H9 (cell line): ENCODE data around the gene S100A7A. TPM values are rescaled to one million over a fixed set of nuclear protein-coding genes. Genes with fewer than 3 reads are reported as not detected.

Experiments used
- DNase-seq: peaks from one replicate; pipeline ENCODE4 v3.0.0-alpha.2; 2017
- H2AFZ ChIP-seq: one replicate; pipeline ENCODE4 v1.6.1; 2013; ENCODE audit warnings: mild to moderate bottlenecking, low read length, control low read depth, moderate library complexity
- H2AK5ac ChIP-seq: 2 replicates; pipeline ENCODE4 v1.6.1; 2013; ENCODE audit warnings: low read length, control low read depth, mixed read lengths; ENCODE audit not compliant: insufficient read length
- H2BK120ac ChIP-seq: one replicate; pipeline ENCODE4 v1.6.1; 2013; ENCODE audit warnings: low read depth, mild to moderate bottlenecking, low read length, control low read depth, inconsistent platforms; ENCODE audit not compliant: poor library complexity, severe bottlenecking
- H2BK12ac ChIP-seq: 2 replicates; pipeline ENCODE4 v1.6.1; 2013; ENCODE audit warnings: low read length, control low read depth, mixed read lengths, low read depth; ENCODE audit not compliant: insufficient read length
- H2BK15ac ChIP-seq: 2 replicates; pipeline ENCODE4 v1.6.1; 2013; ENCODE audit warnings: low read depth, low read length, control low read depth
- H2BK20ac ChIP-seq: one replicate; pipeline ENCODE4 v1.6.1; 2013; ENCODE audit warnings: low read depth, mild to moderate bottlenecking, low read length, control low read depth, inconsistent platforms; ENCODE audit not compliant: poor library complexity, severe bottlenecking
- H2BK5ac ChIP-seq: 2 replicates; pipeline ENCODE4 v1.6.1; 2013; ENCODE audit warnings: low read length, control low read depth, mixed read lengths; ENCODE audit not compliant: insufficient read length
- H3K14ac ChIP-seq: 2 replicates; pipeline ENCODE4 v1.6.1; 2013; ENCODE audit warnings: low read length, control low read depth; ENCODE audit not compliant: insufficient read depth
- H3K18ac ChIP-seq: 2 replicates; pipeline ENCODE4 v1.6.1; 2013; ENCODE audit warnings: low read depth, mild to moderate bottlenecking, mixed read lengths, low read length, control low read depth; ENCODE audit not compliant: insufficient read length
- H3K23ac ChIP-seq: 2 replicates; pipeline ENCODE4 v1.6.1; 2013; ENCODE audit warnings: low read length, control low read depth, mixed read lengths, low read depth; ENCODE audit not compliant: insufficient read length
- H3K23me2 ChIP-seq: 2 replicates; pipeline ENCODE4 v1.6.1; 2013; ENCODE audit warnings: low read depth, mild to moderate bottlenecking, mixed read lengths, low read length, control low read depth; ENCODE audit not compliant: insufficient read length, poor library complexity, severe bottlenecking
- H3K27ac ChIP-seq: 2 replicates; pipeline ENCODE4 v1.5.1; 2013; ENCODE audit warnings: low read length, control low read depth, mixed read lengths, low read depth; ENCODE audit not compliant: insufficient read length
- H3K27me3 ChIP-seq: 2 replicates; pipeline ENCODE4 v1.6.1; 2013; ENCODE audit warnings: low read length, control low read depth, inconsistent platforms; ENCODE audit not compliant: insufficient read depth
- H3K4ac ChIP-seq: 2 replicates; pipeline ENCODE4 v1.6.1; 2013; ENCODE audit warnings: low read depth, mild to moderate bottlenecking, control low read depth, inconsistent platforms, low read length, moderate library complexity
- H3K4me1 ChIP-seq: 2 replicates; pipeline ENCODE4 v1.6.1; 2013; ENCODE audit warnings: low read length, control low read depth, inconsistent platforms; ENCODE audit not compliant: insufficient read depth
- H3K4me2 ChIP-seq: 2 replicates; pipeline ENCODE4 v1.6.1; 2013; ENCODE audit warnings: low read length, control low read depth, mixed read lengths; ENCODE audit not compliant: insufficient read length, insufficient read depth
- H3K56ac ChIP-seq: 2 replicates; pipeline ENCODE4 v1.6.1; 2013; ENCODE audit warnings: low read depth, mild to moderate bottlenecking, mixed read lengths, low read length, control low read depth; ENCODE audit not compliant: insufficient read length
- H3K79me1 ChIP-seq: 2 replicates; pipeline ENCODE4 v1.6.1; 2013; ENCODE audit warnings: low read depth, mild to moderate bottlenecking, moderate library complexity, low read length, control low read depth, inconsistent platforms; ENCODE audit not compliant: insufficient read depth, poor library complexity, severe bottlenecking
- H3K79me2 ChIP-seq: 2 replicates; pipeline ENCODE4 v1.6.1; 2013; ENCODE audit warnings: low read length, control low read depth, inconsistent platforms; ENCODE audit not compliant: insufficient read depth
- H3K9ac ChIP-seq: 2 replicates; pipeline ENCODE4 v1.6.1; 2013; ENCODE audit warnings: low read length, control low read depth, mixed read lengths; ENCODE audit not compliant: insufficient read length; ENCODE audit errors: extremely low read depth
- H3K9me3 ChIP-seq: one replicate; pipeline ENCODE4 v1.6.1; 2013; ENCODE audit warnings: low read depth, low read length, inconsistent platforms; ENCODE audit not compliant: control insufficient read depth
- H3T11ph ChIP-seq: one replicate; pipeline ENCODE4 v1.6.1; 2013; ENCODE audit warnings: mild to moderate bottlenecking, low read length, control low read depth, inconsistent platforms
- H4K20me1 ChIP-seq: one replicate; pipeline ENCODE4 v1.6.1; 2013; ENCODE audit not compliant: control insufficient read depth, insufficient read length, insufficient read depth
- H4K5ac ChIP-seq: 2 replicates; pipeline ENCODE4 v1.6.1; 2013; ENCODE audit warnings: low read depth, mild to moderate bottlenecking, mixed read lengths, low read length, control low read depth; ENCODE audit not compliant: insufficient read length
- H4K8ac ChIP-seq: replicated peaks from 2 replicates; pipeline ENCODE4 v1.6.1; 2013; ENCODE audit warnings: low read length, control low read depth, mixed read lengths, low read depth; ENCODE audit not compliant: insufficient read length
- H4K91ac ChIP-seq: 2 replicates; pipeline ENCODE4 v1.6.1; 2013; ENCODE audit warnings: low read depth, mild to moderate bottlenecking, moderate library complexity, mixed read lengths, low read length, control low read depth; ENCODE audit not compliant: insufficient read length
- H3K27ac Mint-ChIP-seq, 3 experiments: 2 replicates in 2 of 3; 3 replicates in 1 of 3; pipeline ENCODE4 v1.8.0; 2020 to 2021; ENCODE audit warnings: mixed read lengths in 3 of 3, mild to moderate bottlenecking in 1 of 3, moderate library complexity in 1 of 3
- H3K27me3 Mint-ChIP-seq: 2 replicates; pipeline ENCODE4 v1.8.0; 2021; ENCODE audit warnings: low read depth, mild to moderate bottlenecking, moderate library complexity, mixed read lengths
- H3K36me3 Mint-ChIP-seq, 3 experiments: 2 replicates in 2 of 3; 3 replicates in 1 of 3; pipeline ENCODE4 v1.8.0; 2020 to 2021; ENCODE audit warnings: low read depth in 3 of 3, mixed read lengths in 3 of 3; ENCODE audit not compliant: insufficient read depth in 1 of 3
- H3K4me1 Mint-ChIP-seq, 2 experiments: 2 replicates each; pipeline ENCODE4 v1.8.0; 2020; ENCODE audit warnings: mixed read lengths in 2 of 2
- H3K4me3 Mint-ChIP-seq, 2 experiments: 2 replicates in 1 of 2; 3 replicates in 1 of 2; pipeline ENCODE4 v1.8.0; 2020 to 2021; ENCODE audit warnings: mild to moderate bottlenecking in 2 of 2, mixed read lengths in 2 of 2, moderate library complexity in 1 of 2
- H3K9me3 Mint-ChIP-seq, 2 experiments: 2 replicates in 1 of 2; 3 replicates in 1 of 2; pipeline ENCODE4 v1.8.0; 2020; ENCODE audit warnings: mild to moderate bottlenecking in 2 of 2, mixed read lengths in 2 of 2, moderate library complexity in 1 of 2
- WGBS: extraction: QIAGEN DNeasy Blood & Tissue Kit; methylation state at CpG from one replicate; pipeline ENCODE4 v1.1.7; 2013; ENCODE audit warnings: missing lambda C conversion rate, low lambda C conversion rate, mixed read lengths; ENCODE audit not compliant: insufficient read length; ENCODE audit errors: extremely low coverage; 5-methylcytosine and 5-hydroxymethylcytosine counted together
- total RNA-seq: library from RNA; stranded (reverse); gene quantifications from 2 replicates; pipeline ENCODE4 v1.2.1, GENCODE V29; 2021
- TF ChIP-seq, protein P1 (sequence below): fragments of 200-600 bp; sonication (generic); conservative IDR thresholded peaks from 3 replicates; pipeline ENCODE4 v1.8.0; 2021; ENCODE audit warnings: antibody characterized with exemption, mild to moderate bottlenecking

S100A7A gene
- total RNA-seq, 1 experiment from 2014 or later = not detected

DNA sequence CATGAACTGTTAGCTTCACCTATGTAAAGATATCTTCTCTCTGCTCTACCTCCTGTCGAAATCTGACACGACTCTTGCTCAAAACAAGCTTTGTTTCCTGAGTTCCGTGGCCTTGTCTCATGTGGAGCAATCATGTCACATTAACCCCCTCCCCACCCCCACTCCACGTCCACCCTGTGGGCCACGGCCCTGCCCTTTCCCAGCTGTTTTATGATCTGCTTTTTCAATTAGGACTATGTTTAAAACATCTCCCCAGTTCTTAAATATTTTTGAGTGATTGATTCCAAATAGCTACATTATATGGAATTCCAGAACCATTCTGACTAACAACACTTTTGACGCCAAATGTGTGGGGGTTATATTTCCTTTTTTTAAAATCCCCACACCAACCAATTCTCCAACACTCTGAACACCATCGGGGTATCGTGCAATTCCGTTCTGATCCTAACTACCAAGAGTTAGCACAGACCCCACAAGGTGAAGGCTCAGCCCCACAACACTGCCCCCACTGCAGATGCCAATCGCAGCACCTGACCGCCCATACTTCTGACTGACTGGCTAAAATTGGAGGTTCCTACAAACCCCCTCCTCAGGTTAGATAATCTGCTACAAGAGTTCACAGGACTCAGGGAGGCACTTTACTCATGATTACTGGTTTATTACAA, 12.8 kb upstream of the S100A7A start:
- no peak overlapping the region for H3T11ph ChIP-seq
- H4K91ac ChIP-seq = no peak overlapping the region
- Mint-ChIP-seq H3K36me3 (peaks cover 0 to 3% (median 0%) of the 10 kb centered on the region in 3 experiments; a peak in 3 of 7 replicates), H3K4me3 (no peak overlapping the region), H3K4me1 (peaks cover 7 to 24% of the 10 kb centered on the region in 2 experiments; a peak in 3 of 4 replicates), H3K9me3 (peaks cover 5 to 6% of the 10 kb centered on the region in 2 experiments), H3K27me3 (peaks cover 37% of the 10 kb centered on the region), H3K27ac (peak overlapping the region in 1 of 3 experiments; percentile 90; a peak in 1 of 7 replicates)
- no peak overlapping the region for H4K8ac ChIP-seq
- no peaks in the 10 kb centered on the region for H4K20me1 ChIP-seq
- no peak overlapping the region for H2BK120ac ChIP-seq
- H2BK15ac ChIP-seq = no peak overlapping the region
- H2BK5ac ChIP-seq = no peak overlapping the region
- no peaks in the 10 kb centered on the region for H3K79me2 ChIP-seq
- H3K27ac ChIP-seq = no peak overlapping the region
- no peak overlapping the region for H3K23ac ChIP-seq
- WGBS = no CpG with 5 or more reads among the region's 11 CpGs
- no peaks in the 10 kb centered on the region for H3K23me2 ChIP-seq
- no peak overlapping the region for H2AK5ac ChIP-seq
- no peaks in the 10 kb centered on the region for H3K27me3 ChIP-seq
- H3K4me2 ChIP-seq = no peak overlapping the region
- H2BK20ac ChIP-seq = no peak overlapping the region
- no peak overlapping the region for H3K18ac ChIP-seq
- no peaks in the 10 kb centered on the region for H3K79me1 ChIP-seq
- no peak overlapping the region for H3K9ac ChIP-seq
- H4K5ac ChIP-seq = no peak overlapping the region
- no peak overlapping the region for H3K14ac ChIP-seq
- no peak overlapping the region for H3K56ac ChIP-seq
- H2BK12ac ChIP-seq = no peak overlapping the region
- H3K9me3 ChIP-seq = no peaks in the 10 kb centered on the region
- DNase-seq = peak; percentile 14
- H3K4me1 ChIP-seq = peaks cover 3% of the 10 kb centered on the region; the same call in 1 of the 2 replicates
- TF ChIP-seq, protein P1, sequence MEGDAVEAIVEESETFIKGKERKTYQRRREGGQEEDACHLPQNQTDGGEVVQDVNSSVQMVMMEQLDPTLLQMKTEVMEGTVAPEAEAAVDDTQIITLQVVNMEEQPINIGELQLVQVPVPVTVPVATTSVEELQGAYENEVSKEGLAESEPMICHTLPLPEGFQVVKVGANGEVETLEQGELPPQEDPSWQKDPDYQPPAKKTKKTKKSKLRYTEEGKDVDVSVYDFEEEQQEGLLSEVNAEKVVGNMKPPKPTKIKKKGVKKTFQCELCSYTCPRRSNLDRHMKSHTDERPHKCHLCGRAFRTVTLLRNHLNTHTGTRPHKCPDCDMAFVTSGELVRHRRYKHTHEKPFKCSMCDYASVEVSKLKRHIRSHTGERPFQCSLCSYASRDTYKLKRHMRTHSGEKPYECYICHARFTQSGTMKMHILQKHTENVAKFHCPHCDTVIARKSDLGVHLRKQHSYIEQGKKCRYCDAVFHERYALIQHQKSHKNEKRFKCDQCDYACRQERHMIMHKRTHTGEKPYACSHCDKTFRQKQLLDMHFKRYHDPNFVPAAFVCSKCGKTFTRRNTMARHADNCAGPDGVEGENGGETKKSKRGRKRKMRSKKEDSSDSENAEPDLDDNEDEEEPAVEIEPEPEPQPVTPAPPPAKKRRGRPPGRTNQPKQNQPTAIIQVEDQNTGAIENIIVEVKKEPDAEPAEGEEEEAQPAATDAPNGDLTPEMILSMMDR = no peak
- H3K4ac ChIP-seq = no peak overlapping the region
- no peak overlapping the region for H2AFZ ChIP-seq
